OCI-LY1 (cell line): ENCODE data around the gene SLC25A1.

Experiments used
- EZH2 ChIP-seq: fragments of 200-600 bp; sonication (generic), shearing (Covaris generic); IDR thresholded peaks from 2 replicates; pipeline ENCODE4 v1.8.0; 2017; ENCODE audit warnings: borderline replicate concordance, mixed run types, mild to moderate bottlenecking, antibody characterized with exemption, low read length, moderate library complexity, mixed read lengths
- TF ChIP-seq, protein P1 (sequence below): fragments of 200-600 bp; sonication (generic), shearing (Covaris generic); IDR thresholded peaks from 2 replicates; pipeline ENCODE4 v1.5.1; 2017; ENCODE audit warnings: mild to moderate bottlenecking, antibody characterized with exemption, low read length, moderate library complexity, mixed read lengths

GRCh38 chr22:19224985-19225384 is 46.4 kb upstream of the SLC25A1 start:
- TF ChIP-seq, protein P1, sequence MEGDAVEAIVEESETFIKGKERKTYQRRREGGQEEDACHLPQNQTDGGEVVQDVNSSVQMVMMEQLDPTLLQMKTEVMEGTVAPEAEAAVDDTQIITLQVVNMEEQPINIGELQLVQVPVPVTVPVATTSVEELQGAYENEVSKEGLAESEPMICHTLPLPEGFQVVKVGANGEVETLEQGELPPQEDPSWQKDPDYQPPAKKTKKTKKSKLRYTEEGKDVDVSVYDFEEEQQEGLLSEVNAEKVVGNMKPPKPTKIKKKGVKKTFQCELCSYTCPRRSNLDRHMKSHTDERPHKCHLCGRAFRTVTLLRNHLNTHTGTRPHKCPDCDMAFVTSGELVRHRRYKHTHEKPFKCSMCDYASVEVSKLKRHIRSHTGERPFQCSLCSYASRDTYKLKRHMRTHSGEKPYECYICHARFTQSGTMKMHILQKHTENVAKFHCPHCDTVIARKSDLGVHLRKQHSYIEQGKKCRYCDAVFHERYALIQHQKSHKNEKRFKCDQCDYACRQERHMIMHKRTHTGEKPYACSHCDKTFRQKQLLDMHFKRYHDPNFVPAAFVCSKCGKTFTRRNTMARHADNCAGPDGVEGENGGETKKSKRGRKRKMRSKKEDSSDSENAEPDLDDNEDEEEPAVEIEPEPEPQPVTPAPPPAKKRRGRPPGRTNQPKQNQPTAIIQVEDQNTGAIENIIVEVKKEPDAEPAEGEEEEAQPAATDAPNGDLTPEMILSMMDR: no peak
- TF ChIP-seq EZH2: no peak
